Endothelial cell of umbilical vein (primary cell): ENCODE measurements around the gene NOP9. TPM values are rescaled to one million over a fixed set of nuclear protein-coding genes. Genes with fewer than 3 reads are reported as not detected.

Source experiments
- BruUV-seq: library from RNA; stranded (reverse); fragments of 400-500 nt; replicated peaks from 2 replicates; lab custom pipeline; 2021; lab: Mats Ljungman, UMichigan
- CTCF ChIA-PET: fragments of 300-600, 350-600 bp; sonication (Branson Sonifier 250); formaldehyde crosslinking; loops from one replicate; lab custom pipeline; 2021; ENCODE audit warnings: antibody characterized with exemption, inconsistent platforms; lab: Charles Lee
- POLR2A ChIA-PET: fragments of 300-600, 350-600 bp; sonication (Branson Sonifier 250); formaldehyde crosslinking; loops from one replicate; lab custom pipeline; 2021; ENCODE audit warnings: antibody characterized with exemption, inconsistent platforms; lab: Charles Lee
- DNase-seq: peaks from one replicate; pipeline ENCODE4 v3.0.0-alpha.2; 2011; ENCODE audit warnings: low read depth, low spot score
- FAIRE-seq: peaks from 2 replicates; lab custom pipeline; 2011; peaks lifted over from hg19 to GRCh38; lab: Jason Lieb, UNC
- H2AFZ ChIP-seq: 2 replicates; pipeline ENCODE4 v1.6.0; 2012; ENCODE audit warnings: low read depth, low read length, control low read depth, inconsistent platforms
- H3K27ac ChIP-seq: 2 replicates; pipeline ENCODE4 v1.5.1; 2011; ENCODE audit warnings: low read depth, mild to moderate bottlenecking, control low read depth, low read length, moderate library complexity; ENCODE audit not compliant: insufficient read depth
- H3K27me3 ChIP-seq, 2 experiments: 2 replicates each; pipeline versions ENCODE4 v1.6.0 to v1.6.1; 2011; ENCODE audit warnings: low read length in 2 of 2, mixed read lengths in 1 of 2; ENCODE audit not compliant: control insufficient read depth in 2 of 2, insufficient read depth in 2 of 2
- H3K36me3 ChIP-seq, 2 experiments: 2 replicates in 1 of 2; 3 replicates in 1 of 2; pipeline ENCODE4 v1.5.1; 2011; ENCODE audit warnings: low read length in 2 of 2, mild to moderate bottlenecking in 1 of 2, moderate library complexity in 1 of 2; ENCODE audit not compliant: control insufficient read depth in 2 of 2, insufficient read depth in 2 of 2; ENCODE audit errors: extremely low read depth in 1 of 2
- H3K4me1 ChIP-seq: 3 replicates; pipeline ENCODE4 v1.5.1; 2011; ENCODE audit warnings: mild to moderate bottlenecking, low read length; ENCODE audit not compliant: control insufficient read depth, insufficient read depth; ENCODE audit errors: extremely low read depth
- H3K4me2 ChIP-seq: 2 replicates; pipeline ENCODE4 v1.6.1; 2011; ENCODE audit warnings: low read length, control low read depth, mixed read lengths; ENCODE audit not compliant: insufficient read depth
- H3K4me3 ChIP-seq, 3 experiments: fragments of 200-600 bp in 1 of 3; sonication (generic), shearing (Covaris generic) in 1 of 3; replicated peaks in 1 of 3; 2 replicates each; pipeline ENCODE4 v1.5.1; 2011 to 2016; ENCODE audit warnings: control low read depth in 3 of 3, low read length in 3 of 3, mild to moderate bottlenecking in 2 of 3, inconsistent platforms in 1 of 3, low read depth in 1 of 3, moderate library complexity in 1 of 3; ENCODE audit not compliant: insufficient read depth in 1 of 3
- H3K79me2 ChIP-seq: 2 replicates; pipeline ENCODE4 v1.6.0; 2012; ENCODE audit warnings: low read length, inconsistent platforms; ENCODE audit not compliant: control insufficient read depth, insufficient read depth
- H3K9ac ChIP-seq: replicated peaks from 2 replicates; pipeline ENCODE3; 2011; ENCODE audit warnings: low read length, control low read depth; ENCODE audit not compliant: insufficient read depth; ENCODE audit errors: extremely low read depth
- H3K9me1 ChIP-seq: replicated peaks from 3 replicates; pipeline ENCODE4 v1.6.0; 2011; ENCODE audit warnings: mild to moderate bottlenecking, low read length; ENCODE audit not compliant: control insufficient read depth, insufficient read depth; ENCODE audit errors: extremely low read depth
- H3K9me3 ChIP-seq: replicated peaks from 2 replicates; pipeline ENCODE4 v1.5.1; 2012; ENCODE audit warnings: low read length, inconsistent platforms; ENCODE audit not compliant: control insufficient read depth, insufficient read depth
- H4K20me1 ChIP-seq: replicated peaks from 2 replicates; pipeline ENCODE3; 2011; ENCODE audit warnings: mild to moderate bottlenecking, low read length; ENCODE audit not compliant: control insufficient read depth, insufficient read depth; ENCODE audit errors: extremely low read depth
- CTCF ChIP-seq, 2 donors: IDR thresholded peaks; 1 replicate in 1 of 2; 2 replicates in 1 of 2; pipeline ENCODE4 v1.5.1; 2011; ENCODE audit warnings: low read length in 2 of 2, mild to moderate bottlenecking in 2 of 2, moderate library complexity in 2 of 2, control low read depth in 1 of 2, inconsistent platforms in 1 of 2, low read depth in 1 of 2; ENCODE audit not compliant: insufficient read depth in 1 of 2; ENCODE audit errors: extremely low read depth in 1 of 2
- EZH2 ChIP-seq: IDR thresholded peaks from 2 replicates; pipeline ENCODE4 v1.6.1; 2012; ENCODE audit warnings: borderline replicate concordance, low read depth, mild to moderate bottlenecking, moderate library complexity, low read length, inconsistent platforms; ENCODE audit not compliant: severe bottlenecking
- FOS ChIP-seq: IDR thresholded peaks from 2 replicates; pipeline ENCODE4 v1.6.1; 2011; ENCODE audit warnings: mild to moderate bottlenecking, low read length, moderate library complexity, borderline replicate concordance; ENCODE audit not compliant: insufficient read depth
- GATA2 ChIP-seq: IDR thresholded peaks from 2 replicates; pipeline ENCODE4 v1.7.0; 2011; ENCODE audit warnings: low read depth, mild to moderate bottlenecking, moderate library complexity, mixed read lengths, low read length; ENCODE audit not compliant: insufficient read length, insufficient read depth
- JUN ChIP-seq: IDR thresholded peaks from 2 replicates; pipeline ENCODE4 v1.6.1; 2011; ENCODE audit warnings: borderline replicate concordance, low read depth; ENCODE audit not compliant: insufficient read length, insufficient read depth
- MAX ChIP-seq: IDR thresholded peaks from 2 replicates; pipeline ENCODE4 v1.6.1; 2011; ENCODE audit not compliant: insufficient read depth, insufficient read length
- MYC ChIP-seq: IDR thresholded peaks from one replicate; pipeline ENCODE4 v1.6.1; 2011; ENCODE audit warnings: mild to moderate bottlenecking, low read depth, low read length
- POLR2A ChIP-seq: IDR thresholded peaks from 2 replicates; pipeline ENCODE4 v1.6.1; 2012; ENCODE audit warnings: low read depth, mild to moderate bottlenecking, control low read depth, low read length
- POLR2AphosphoS5 ChIP-seq: IDR thresholded peaks from 2 replicates; pipeline ENCODE4 v1.6.1; 2012; ENCODE audit warnings: low read depth, mild to moderate bottlenecking, control low read depth, low read length, moderate library complexity; ENCODE audit not compliant: insufficient read depth
- dilution Hi-C: fragments of 300-500 bp; cut with MboI; formaldehyde crosslinking; loops from one replicate; pipeline ENCODE4 v1.15.0; 2019; ENCODE audit warnings: low sequenced_read_pairs; ENCODE audit not compliant: extremely low pct_ligation_motif_present
- intact Hi-C: fragments of 100-400 bp; cut with micrococcal nuclease; formaldehyde crosslinking; loops from one replicate; pipeline ENCODE4 v1.10.0; 2022
- polyA plus RNA-seq, 4 experiments: library from polyadenylated mRNA; depleted of rRNA in 3 of 4; stranded (reverse) in 3 of 4; unstranded in 1 of 4; fragments of >200 nt; gene quantifications; 2 replicates each; pipeline versions ENCODE4 v1.2.1 to v1.2.3, GENCODE V29; 2011 to 2012; ENCODE audit warnings: missing spikeins in 1 of 4
- total RNA-seq: library from RNA; stranded (reverse); gene quantifications from 2 replicates; pipeline ENCODE4 v1.2.3, GENCODE V29; 2021

NOP9 gene
- total and polyA plus RNA-seq, 2 donors (not counting 3 experiments of a cell fraction or from before 2014, with no cell fraction given) = 16.2 to 31.0 TPM

- Histone ChIP-seq H3K4me2 (no peak overlapping the region), H3K79me2 (no peaks in the 10 kb centered on the region), H3K36me3 (peaks cover 0 to 18% of the 10 kb centered on the region in 2 experiments), H3K27me3 (no peaks in the 10 kb centered on the region), H3K4me3 (no peak overlapping the region), H4K20me1 (no peaks in the 10 kb centered on the region), H3K4me1 (peaks cover 5% of the 10 kb centered on the region), H3K27ac (no peak overlapping the region), H3K9me1 (no peaks in the 10 kb centered on the region), H3K9ac (no peak overlapping the region), H3K9me3 (no peaks in the 10 kb centered on the region), H2AFZ (no peak overlapping the region)
- CTCF ChIA-PET = interaction anchor here (4.4 to 20.1 kb wide), 3 partner anchors 9 to 109 kb away, joined by 14 to 811 read pairs (median 23); partner anchors contain the start of genes CBLN3, CIDEB and KHNYN
- DNase-seq (no peak), FAIRE-seq (no peak)
- POLR2A ChIA-PET = no interaction called here
- no peak for TF ChIP-seq POLR2A
- TF ChIP-seq POLR2AphosphoS5 = no peak
- TF ChIP-seq EZH2 = no peak
- TF ChIP-seq FOS = no peak
- no peak for TF ChIP-seq GATA2
- no peak for TF ChIP-seq JUN
- TF ChIP-seq CTCF (IDR thresholded peaks at IDR 0.05; ENCODE audit: extremely low read depth in 1 of 2, insufficient read depth in 1 of 2, low read depth in 1 of 2, low read length in 2 of 2) = no peak
- TF ChIP-seq MAX = no peak
- TF ChIP-seq MYC = no peak
- dilution Hi-C loops (no loop called here), intact Hi-C loops (no loop called here)
- BruUV-seq = no TSS peak
These were observed 25.4 kb downstream of the NOP9 start for GRCh38 chr14:24325041-24325530.
